ENCODE results near the gene FOXC1. TPM values are rescaled to one million over a fixed set of nuclear protein-coding genes. Genes with fewer than 3 reads are reported as not detected.

FOXC1 gene
- total and polyA plus RNA-seq, 2 of the 13 experiments (the other 11 are each of a cell fraction or from before 2014, with no cell fraction given): 0.44 to 0.55 TPM

DNA sequence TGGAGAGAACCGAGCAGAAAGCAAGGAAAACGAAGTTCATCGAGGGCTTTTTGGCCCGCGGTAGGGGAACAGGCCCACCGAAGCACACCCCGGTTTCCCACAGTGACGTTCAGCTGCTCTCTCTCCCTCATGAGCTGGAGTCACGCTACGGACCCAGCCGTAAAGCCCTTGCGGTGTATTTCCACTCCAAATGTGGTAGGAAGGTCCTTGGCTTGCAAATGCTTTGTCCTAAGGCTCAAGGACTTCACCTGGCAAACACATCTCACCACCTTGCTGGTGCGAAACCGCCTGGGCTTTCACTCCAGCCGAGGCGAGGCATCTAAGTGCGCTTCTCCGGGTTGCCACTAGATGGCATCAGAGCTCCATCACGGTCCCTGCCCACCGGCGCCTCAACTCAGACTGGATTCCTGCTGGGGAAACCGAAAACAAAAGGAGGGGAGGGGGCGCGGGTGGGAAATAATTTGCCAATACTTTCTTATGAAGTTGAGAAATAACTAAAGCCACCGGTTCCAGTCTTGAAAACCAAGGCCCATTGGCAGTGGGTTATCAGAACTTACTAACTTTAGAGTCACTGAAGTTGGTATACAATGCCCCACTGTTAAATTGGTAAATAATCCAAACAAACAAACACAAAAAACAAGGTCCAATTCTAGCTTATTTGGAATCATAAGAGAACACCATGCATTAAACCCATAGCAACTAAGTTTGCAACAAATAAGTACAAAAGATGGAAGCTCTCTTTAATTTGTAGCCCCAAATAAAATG is 13.4 kb upstream of the FOXC1 start (continued):
- TF ChIP-seq KAT8 (CRISPR knock-in tag; IDR thresholded peaks at IDR 0.05): 0 out of 2 replicates have a peak, but pooled peaks have one; percentile 26
- TF ChIP-seq MYNN (CRISPR knock-in tag; IDR thresholded peaks at IDR 0.05; ENCODE audit: low read depth): no peak
- TF ChIP-seq, protein P1, sequence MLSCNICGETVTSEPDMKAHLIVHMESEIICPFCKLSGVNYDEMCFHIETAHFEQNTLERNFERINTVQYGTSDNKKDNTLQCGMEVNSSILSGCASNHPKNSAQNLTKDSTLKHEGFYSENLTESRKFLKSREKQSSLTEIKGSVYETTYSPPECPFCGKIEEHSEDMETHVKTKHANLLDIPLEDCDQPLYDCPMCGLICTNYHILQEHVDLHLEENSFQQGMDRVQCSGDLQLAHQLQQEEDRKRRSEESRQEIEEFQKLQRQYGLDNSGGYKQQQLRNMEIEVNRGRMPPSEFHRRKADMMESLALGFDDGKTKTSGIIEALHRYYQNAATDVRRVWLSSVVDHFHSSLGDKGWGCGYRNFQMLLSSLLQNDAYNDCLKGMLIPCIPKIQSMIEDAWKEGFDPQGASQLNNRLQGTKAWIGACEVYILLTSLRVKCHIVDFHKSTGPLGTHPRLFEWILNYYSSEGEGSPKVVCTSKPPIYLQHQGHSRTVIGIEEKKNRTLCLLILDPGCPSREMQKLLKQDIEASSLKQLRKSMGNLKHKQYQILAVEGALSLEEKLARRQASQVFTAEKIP (CRISPR knock-in tag; IDR thresholded peaks at IDR 0.05; ENCODE audit: borderline replicate concordance): no peak
- no peak for TF ChIP-seq SP4 (CRISPR knock-in tag; IDR thresholded peaks at IDR 0.05)
- TF ChIP-seq KMT2B (CRISPR knock-in tag; IDR thresholded peaks at IDR 0.05): 0 out of 2 replicates have a peak, but pooled peaks have one; percentile 40
- TF ChIP-seq, protein P2, sequence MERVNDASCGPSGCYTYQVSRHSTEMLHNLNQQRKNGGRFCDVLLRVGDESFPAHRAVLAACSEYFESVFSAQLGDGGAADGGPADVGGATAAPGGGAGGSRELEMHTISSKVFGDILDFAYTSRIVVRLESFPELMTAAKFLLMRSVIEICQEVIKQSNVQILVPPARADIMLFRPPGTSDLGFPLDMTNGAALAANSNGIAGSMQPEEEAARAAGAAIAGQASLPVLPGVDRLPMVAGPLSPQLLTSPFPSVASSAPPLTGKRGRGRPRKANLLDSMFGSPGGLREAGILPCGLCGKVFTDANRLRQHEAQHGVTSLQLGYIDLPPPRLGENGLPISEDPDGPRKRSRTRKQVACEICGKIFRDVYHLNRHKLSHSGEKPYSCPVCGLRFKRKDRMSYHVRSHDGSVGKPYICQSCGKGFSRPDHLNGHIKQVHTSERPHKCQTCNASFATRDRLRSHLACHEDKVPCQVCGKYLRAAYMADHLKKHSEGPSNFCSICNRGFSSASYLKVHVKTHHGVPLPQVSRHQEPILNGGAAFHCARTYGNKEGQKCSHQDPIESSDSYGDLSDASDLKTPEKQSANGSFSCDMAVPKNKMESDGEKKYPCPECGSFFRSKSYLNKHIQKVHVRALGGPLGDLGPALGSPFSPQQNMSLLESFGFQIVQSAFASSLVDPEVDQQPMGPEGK (CRISPR knock-in tag; IDR thresholded peaks at IDR 0.05): peak; percentile 57; the same call in 1 of the 2 replicates
- TF ChIP-seq, protein P3, sequence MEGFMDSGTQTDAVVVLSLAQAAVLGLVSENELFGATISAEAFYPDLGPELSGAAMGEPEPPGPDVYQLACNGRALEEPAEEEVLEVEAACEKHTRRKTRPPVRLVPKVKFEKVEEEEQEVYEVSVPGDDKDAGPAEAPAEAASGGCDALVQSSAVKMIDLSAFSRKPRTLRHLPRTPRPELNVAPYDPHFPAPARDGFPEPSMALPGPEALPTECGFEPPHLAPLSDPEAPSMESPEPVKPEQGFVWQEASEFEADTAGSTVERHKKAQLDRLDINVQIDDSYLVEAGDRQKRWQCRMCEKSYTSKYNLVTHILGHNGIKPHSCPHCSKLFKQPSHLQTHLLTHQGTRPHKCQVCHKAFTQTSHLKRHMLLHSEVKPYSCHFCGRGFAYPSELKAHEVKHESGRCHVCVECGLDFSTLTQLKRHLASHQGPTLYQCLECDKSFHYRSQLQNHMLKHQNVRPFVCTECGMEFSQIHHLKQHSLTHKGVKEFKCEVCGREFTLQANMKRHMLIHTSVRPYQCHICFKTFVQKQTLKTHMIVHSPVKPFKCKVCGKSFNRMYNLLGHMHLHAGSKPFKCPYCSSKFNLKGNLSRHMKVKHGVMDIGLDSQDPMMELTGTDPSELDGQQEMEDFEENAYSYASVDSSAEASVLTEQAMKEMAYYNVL (CRISPR knock-in tag; IDR thresholded peaks at IDR 0.05; ENCODE audit: borderline replicate concordance): 0 out of 2 replicates have a peak, but pooled peaks have one; percentile 35
- TF ChIP-seq, protein P4, sequence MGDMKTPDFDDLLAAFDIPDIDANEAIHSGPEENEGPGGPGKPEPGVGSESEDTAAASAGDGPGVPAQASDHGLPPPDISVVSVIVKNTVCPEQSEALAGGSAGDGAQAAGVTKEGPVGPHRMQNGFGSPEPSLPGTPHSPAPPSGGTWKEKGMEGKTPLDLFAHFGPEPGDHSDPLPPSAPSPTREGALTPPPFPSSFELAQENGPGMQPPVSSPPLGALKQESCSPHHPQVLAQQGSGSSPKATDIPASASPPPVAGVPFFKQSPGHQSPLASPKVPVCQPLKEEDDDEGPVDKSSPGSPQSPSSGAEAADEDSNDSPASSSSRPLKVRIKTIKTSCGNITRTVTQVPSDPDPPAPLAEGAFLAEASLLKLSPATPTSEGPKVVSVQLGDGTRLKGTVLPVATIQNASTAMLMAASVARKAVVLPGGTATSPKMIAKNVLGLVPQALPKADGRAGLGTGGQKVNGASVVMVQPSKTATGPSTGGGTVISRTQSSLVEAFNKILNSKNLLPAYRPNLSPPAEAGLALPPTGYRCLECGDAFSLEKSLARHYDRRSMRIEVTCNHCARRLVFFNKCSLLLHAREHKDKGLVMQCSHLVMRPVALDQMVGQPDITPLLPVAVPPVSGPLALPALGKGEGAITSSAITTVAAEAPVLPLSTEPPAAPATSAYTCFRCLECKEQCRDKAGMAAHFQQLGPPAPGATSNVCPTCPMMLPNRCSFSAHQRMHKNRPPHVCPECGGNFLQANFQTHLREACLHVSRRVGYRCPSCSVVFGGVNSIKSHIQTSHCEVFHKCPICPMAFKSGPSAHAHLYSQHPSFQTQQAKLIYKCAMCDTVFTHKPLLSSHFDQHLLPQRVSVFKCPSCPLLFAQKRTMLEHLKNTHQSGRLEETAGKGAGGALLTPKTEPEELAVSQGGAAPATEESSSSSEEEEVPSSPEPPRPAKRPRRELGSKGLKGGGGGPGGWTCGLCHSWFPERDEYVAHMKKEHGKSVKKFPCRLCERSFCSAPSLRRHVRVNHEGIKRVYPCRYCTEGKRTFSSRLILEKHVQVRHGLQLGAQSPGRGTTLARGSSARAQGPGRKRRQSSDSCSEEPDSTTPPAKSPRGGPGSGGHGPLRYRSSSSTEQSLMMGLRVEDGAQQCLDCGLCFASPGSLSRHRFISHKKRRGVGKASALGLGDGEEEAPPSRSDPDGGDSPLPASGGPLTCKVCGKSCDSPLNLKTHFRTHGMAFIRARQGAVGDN (CRISPR knock-in tag; IDR thresholded peaks at IDR 0.05): peak; percentile 45
- TF ChIP-seq ZNF382 (CRISPR knock-in tag; IDR thresholded peaks at IDR 0.05; ENCODE audit: borderline replicate concordance): no peak
- TF ChIP-seq GABPA (IDR thresholded peaks at IDR 0.05; ENCODE audit: low read depth, low read length): no peak
- TF ChIP-seq GABPA (CRISPR knock-in tag; IDR thresholded peaks at IDR 0.05; ENCODE audit: low read depth): no peak
- TF ChIP-seq, protein P5, sequence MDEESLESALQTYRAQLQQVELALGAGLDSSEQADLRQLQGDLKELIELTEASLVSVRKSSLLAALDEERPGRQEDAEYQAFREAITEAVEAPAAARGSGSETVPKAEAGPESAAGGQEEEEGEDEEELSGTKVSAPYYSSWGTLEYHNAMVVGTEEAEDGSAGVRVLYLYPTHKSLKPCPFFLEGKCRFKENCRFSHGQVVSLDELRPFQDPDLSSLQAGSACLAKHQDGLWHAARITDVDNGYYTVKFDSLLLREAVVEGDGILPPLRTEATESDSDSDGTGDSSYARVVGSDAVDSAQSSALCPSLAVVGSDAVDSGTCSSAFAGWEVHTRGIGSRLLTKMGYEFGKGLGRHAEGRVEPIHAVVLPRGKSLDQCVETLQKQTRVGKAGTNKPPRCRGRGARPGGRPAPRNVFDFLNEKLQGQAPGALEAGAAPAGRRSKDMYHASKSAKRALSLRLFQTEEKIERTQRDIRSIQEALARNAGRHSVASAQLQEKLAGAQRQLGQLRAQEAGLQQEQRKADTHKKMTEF (CRISPR knock-in tag; IDR thresholded peaks at IDR 0.05): peak; percentile 48; the same call in 1 of the 2 replicates
- no peak for TF ChIP-seq ZNF850 (CRISPR knock-in tag; conservative IDR thresholded peaks at IDR 0.05)
- TF ChIP-seq, protein P6, sequence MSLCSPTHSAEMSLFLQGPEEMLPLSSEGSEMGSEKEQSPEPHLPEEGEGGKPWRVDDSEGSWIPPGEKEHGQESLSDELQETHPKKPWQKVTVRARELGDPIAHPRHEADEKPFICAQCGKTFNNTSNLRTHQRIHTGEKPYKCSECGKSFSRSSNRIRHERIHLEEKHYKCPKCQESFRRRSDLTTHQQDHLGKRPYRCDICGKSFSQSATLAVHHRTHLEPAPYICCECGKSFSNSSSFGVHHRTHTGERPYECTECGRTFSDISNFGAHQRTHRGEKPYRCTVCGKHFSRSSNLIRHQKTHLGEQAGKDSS (CRISPR knock-in tag; IDR thresholded peaks at IDR 0.05; ENCODE audit: borderline replicate concordance, low read depth): peak; percentile 71; the same call in 1 of the 2 replicates

Data from HepG2 (cell line).